Omental fat pad (tissue), 4 donors: ENCODE results near the gene UBE3B. TPM values are rescaled to one million over a fixed set of nuclear protein-coding genes. Genes with fewer than 3 reads are reported as not detected.

Source experiments
- ATAC-seq: fragments of 150-250 bp; one replicate; pipeline ENCODE4 v1.9.1; 2016; ENCODE audit warnings: mild to moderate bottlenecking, moderate library complexity; ENCODE audit not compliant: low FRiP score
- DNase-seq: peaks from one replicate; pipeline ENCODE4 v3.0.0-alpha.2; 2019; ENCODE audit warnings: low spot score
- CTCF ChIP-seq, 3 donors: fragments of 450-650 bp; IDR thresholded peaks; one replicate each; pipeline ENCODE4 v1.5.1; 2016 to 2017; ENCODE audit warnings: antibody characterized with exemption in 3 of 3, mild to moderate bottlenecking in 3 of 3, moderate library complexity in 2 of 3
- total RNA-seq, 4 donors: library from RNA; depleted of rRNA; stranded (reverse); fragments of >200 nt; gene quantifications; one replicate each; pipeline ENCODE4 v1.1.0, GENCODE V29; 2016

Gene UBE3B
- total RNA-seq, 4 donors from 2014 or later, result 36.6 to 82.4 (median 40.1) TPM

GRCh38 chr12:109459247-109459646 lies 18.2 kb upstream of the UBE3B start:
- TF ChIP-seq CTCF (IDR thresholded peaks at IDR 0.05), result no peak
- DNase-seq, result no peak
- no peak for ATAC-seq

- DNase-seq, result no peak
- ATAC-seq, result no peak
- TF ChIP-seq CTCF (IDR thresholded peaks at IDR 0.05), result no peak
Measured at GRCh38 chr12:109460538-109460937, 16.9 kb upstream of the UBE3B start.

GRCh38 chr12:109461049-109461845 lies 16.2 kb upstream of the UBE3B start:
- DNase-seq, result no peak
- no peak for TF ChIP-seq CTCF (IDR thresholded peaks at IDR 0.05)
- ATAC-seq, result no peak

- no peak for TF ChIP-seq CTCF (IDR thresholded peaks at IDR 0.05)
- DNase-seq, result peak; percentile 74
- ATAC-seq, result peak; percentile 95
Measured at GRCh38 chr12:109461846-109462756, 15.3 kb upstream of the UBE3B start.

GRCh38 chr12:109462868-109463692 lies 14.4 kb upstream of the UBE3B start:
- ATAC-seq (peak; percentile 73), DNase-seq (no peak)
- TF ChIP-seq CTCF (IDR thresholded peaks at IDR 0.05), result no peak

- no peak for DNase-seq
- no peak for ATAC-seq
- no peak for TF ChIP-seq CTCF (IDR thresholded peaks at IDR 0.05)
Measured at GRCh38 chr12:109463756-109464155, 13.7 kb upstream of the UBE3B start.
